RWPE1 (cell line): ENCODE results near the gene NOS3.

Experiments used
- CTCF ChIA-PET: fragments of 350-600 bp; sonication (Branson Sonifier 250); formaldehyde crosslinking; extraction: SDS; loops from one replicate; lab custom pipeline; 2021; lab: Yijun Ruan, JAX
- POLR2A ChIA-PET: fragments of 400-600 bp; formaldehyde crosslinking; extraction: SDS; loops from one replicate; lab custom pipeline; 2020; ENCODE audit warnings: antibody characterized with exemption; ENCODE audit not compliant: low non-redundant PET; lab: Yijun Ruan, JAX
- DNase-seq: peaks from one replicate; pipeline ENCODE4 v3.0.0; 2012; ENCODE audit warnings: low spot score
- H3K27ac ChIP-seq: fragments of 450-650 bp; 2 replicates; pipeline ENCODE4 v1.5.1; 2017
- TF ChIP-seq, protein P1 (sequence below): fragments of 450-650 bp; conservative IDR thresholded peaks from 2 replicates; pipeline ENCODE4 v1.5.1; 2017; ENCODE audit warnings: low read depth, mild to moderate bottlenecking

NOS3 gene

GRCh38 chr7:151017953-151018420, 27.2 kb downstream of the NOS3 start:
- TF ChIP-seq, protein P1, sequence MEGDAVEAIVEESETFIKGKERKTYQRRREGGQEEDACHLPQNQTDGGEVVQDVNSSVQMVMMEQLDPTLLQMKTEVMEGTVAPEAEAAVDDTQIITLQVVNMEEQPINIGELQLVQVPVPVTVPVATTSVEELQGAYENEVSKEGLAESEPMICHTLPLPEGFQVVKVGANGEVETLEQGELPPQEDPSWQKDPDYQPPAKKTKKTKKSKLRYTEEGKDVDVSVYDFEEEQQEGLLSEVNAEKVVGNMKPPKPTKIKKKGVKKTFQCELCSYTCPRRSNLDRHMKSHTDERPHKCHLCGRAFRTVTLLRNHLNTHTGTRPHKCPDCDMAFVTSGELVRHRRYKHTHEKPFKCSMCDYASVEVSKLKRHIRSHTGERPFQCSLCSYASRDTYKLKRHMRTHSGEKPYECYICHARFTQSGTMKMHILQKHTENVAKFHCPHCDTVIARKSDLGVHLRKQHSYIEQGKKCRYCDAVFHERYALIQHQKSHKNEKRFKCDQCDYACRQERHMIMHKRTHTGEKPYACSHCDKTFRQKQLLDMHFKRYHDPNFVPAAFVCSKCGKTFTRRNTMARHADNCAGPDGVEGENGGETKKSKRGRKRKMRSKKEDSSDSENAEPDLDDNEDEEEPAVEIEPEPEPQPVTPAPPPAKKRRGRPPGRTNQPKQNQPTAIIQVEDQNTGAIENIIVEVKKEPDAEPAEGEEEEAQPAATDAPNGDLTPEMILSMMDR = peak; percentile 99
- no peak overlapping the region for H3K27ac ChIP-seq
- POLR2A ChIA-PET = no interaction called here
- CTCF ChIA-PET = interaction anchor here (0.5 to 1.4 kb wide), 13 partner anchors 8 to 1179 kb away, joined by 3 to 6 read pairs (median 3); no protein-coding TSS in a partner anchor
- DNase-seq = peak; percentile 41

GRCh38 chr7:151018421-151019129, 27.8 kb downstream of the NOS3 start:
- TF ChIP-seq, protein P1 = peak; percentile 67
- ChIA-PET CTCF (interaction anchor here (0.5 to 1.2 kb wide), 11 partner anchors 8 to 1180 kb away, joined by 3 to 6 read pairs (median 3); no protein-coding TSS in a partner anchor), POLR2A (no interaction called here)
- DNase-seq = no peak
- no peak overlapping the region for H3K27ac ChIP-seq

GRCh38 chr7:151019130-151019447, 28.3 kb downstream of the NOS3 start:
- H3K27ac ChIP-seq = no peak overlapping the region
- CTCF ChIA-PET = interaction anchor here (0.9 to 1.2 kb wide), 3 partner anchors 9 to 137 kb away, joined by 3 to 5 read pairs (median 5); no protein-coding TSS in a partner anchor
- POLR2A ChIA-PET = no interaction called here
- DNase-seq = no peak
- TF ChIP-seq, protein P1 = no peak

- CTCF ChIA-PET = no interaction called here
- no peak for DNase-seq
- TF ChIP-seq, protein P1 = no peak
- H3K27ac ChIP-seq = no peak overlapping the region
- POLR2A ChIA-PET = no interaction called here
These were observed 29.4 kb downstream of the NOS3 start for GRCh38 chr7:151020231-151020630.

- POLR2A ChIA-PET = no interaction called here
- TF ChIP-seq, protein P1 = no peak
- H3K27ac ChIP-seq = no peak overlapping the region
- CTCF ChIA-PET = interaction anchor here (0.6 kb wide), 1 partner anchor 145 kb away, joined by 4 read pairs; no protein-coding TSS in a partner anchor
- DNase-seq = no peak
These were observed 32.4 kb downstream of the NOS3 start for GRCh38 chr7:151023232-151023631.

DNA sequence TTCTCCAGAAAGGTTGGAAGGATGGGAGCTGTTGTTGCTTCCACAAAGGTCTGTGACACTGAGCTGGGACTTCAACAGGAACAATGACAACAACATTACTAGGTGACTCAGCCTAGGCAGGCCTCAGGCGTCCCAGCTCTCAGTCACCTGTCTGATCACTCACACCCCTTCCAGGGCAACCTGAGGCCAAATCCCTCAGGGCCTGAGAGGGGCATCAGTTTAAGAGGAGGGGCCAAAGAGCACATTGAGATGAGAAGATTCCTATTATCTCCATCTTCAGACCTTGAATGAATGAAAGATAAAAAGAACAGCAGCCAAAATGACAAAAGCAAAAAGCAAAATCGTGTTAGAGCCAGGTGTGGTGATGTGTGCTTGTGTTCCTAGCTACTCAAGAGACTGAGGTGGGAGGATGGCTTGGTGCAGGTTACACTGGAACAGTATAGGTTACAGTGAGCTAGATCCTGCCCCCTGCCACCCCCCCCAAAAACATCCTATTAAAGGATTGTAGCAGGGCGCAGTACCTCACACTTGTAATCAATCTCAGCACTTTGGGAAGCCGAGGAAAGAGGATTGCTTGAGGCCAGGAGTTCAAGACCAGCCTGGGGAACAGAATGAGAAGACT, 33.7 kb downstream of the NOS3 start, which contains the start of gene ATG9B:
Gene ATG9B, minus strand, starts transcription at position 60 of the 622 bp plus-strand sequence. CDS start 71 bp downstream, outside the sequence.
- no peak for DNase-seq
- POLR2A ChIA-PET = no interaction called here
- H3K27ac ChIP-seq = no peak within 1 kb of the TSS
- TF ChIP-seq, protein P1 = no peak
- CTCF ChIA-PET = interaction anchor here (0.6 kb wide), 1 partner anchor 38 kb away, joined by 3 read pairs; no protein-coding TSS in a partner anchor
